T1000 (cell line): ENCODE data around the gene OTOA.
"Not testable (repeated sequence)": the region's sequence is repeated elsewhere in the genome, so short reads cannot be mapped to it uniquely, and the experiment has no call there.

Experiments used
- DNase-seq: peaks from one replicate; lab custom pipeline; 2025; ENCODE audit warnings: mixed read lengths; lab: John Stamatoyannopoulos, UW

Gene OTOA

DNA sequence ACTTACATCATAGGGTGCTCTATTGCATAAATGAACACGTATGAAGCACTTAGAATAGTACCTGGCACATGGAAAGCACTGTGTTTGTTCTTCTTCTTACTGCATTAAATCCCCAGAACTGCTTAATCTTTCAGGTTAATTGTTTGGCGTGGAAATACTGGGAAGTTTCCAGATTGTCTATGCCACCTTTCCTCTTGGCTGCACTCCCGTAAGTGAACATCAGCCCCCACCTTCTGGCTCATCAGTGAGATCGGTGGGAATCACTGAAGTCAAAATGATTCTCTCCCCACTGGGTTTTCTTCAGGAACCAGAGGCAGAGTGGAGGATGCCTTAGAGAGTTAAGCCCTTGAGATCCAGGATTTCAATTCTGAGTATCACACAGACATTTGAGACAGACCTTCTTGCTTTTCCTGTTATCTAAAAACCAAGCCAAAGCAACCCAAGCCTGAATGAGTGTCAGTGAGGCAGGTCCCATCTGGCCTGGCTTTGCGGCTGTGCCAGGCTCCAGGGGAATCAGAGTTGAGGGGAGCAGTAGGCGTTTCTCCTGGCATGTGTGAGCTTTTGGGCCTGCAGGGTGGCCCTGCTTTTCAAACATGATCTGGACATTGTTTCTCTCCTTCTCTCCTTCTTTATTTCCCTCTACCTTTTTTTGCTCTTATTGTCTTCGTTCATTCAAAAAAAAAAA is 59.1 kb downstream of the OTOA start:
- DNase-seq, result no peak

DNA sequence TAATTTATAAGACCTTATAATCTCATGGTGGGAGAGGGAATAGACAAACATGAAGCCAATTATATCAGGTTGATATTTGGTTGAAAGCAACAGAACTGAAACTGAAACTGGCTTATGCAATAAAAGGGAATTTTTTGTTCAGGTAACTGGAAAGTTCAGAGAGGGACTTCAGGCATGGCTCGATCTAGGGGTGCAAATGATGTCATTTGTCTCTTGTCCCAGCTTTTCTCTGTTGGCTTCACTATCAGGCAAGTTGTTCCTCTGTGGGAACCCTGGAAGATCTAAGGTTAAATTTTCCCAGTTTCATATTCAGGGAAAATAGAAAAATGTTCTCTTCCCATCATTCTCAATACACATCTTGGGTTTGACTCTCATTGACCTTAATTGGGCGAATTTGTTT is 59.8 kb downstream of the OTOA start:
- no peak for DNase-seq

DNA sequence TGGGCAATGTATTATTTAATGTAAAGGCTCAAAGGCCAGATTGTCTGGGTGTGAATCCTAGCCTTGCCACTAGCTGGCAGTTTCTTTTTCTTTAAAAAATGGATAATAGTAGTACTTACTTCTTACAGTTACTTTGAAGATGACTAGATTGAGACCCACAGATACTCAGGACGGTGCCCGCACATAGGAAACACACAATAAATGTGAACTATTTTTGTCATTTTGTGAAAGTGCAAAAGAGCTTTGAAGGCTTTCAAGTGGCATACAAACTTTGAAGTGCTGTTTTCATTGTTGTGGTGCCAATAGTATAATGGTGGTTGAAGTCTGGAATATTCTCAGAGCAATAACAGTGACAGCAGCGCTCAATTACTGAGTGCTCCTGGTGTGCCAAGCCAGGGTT is 63.6 kb downstream of the OTOA start:
- no peak for DNase-seq

DNA sequence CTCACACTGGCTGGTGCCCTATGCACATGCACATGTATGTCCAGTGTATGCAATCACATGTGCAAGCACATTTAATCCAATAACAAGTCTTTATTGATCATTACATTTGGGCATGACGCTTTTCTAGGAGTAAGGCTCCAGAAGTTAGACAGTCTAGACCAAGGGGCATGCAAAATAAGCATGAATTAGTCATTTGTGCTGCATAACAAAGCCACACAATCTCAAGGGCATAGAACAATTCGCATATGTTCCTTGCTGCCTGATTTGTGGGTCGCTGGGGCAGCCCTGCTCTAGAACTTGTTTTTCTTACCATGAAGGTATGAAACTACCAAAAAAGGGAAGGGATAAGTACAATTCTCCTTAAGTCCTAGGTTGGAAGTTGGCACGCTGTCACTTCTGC is 67.5 kb downstream of the OTOA start:
- not testable (repeated sequence) for DNase-seq

DNA sequence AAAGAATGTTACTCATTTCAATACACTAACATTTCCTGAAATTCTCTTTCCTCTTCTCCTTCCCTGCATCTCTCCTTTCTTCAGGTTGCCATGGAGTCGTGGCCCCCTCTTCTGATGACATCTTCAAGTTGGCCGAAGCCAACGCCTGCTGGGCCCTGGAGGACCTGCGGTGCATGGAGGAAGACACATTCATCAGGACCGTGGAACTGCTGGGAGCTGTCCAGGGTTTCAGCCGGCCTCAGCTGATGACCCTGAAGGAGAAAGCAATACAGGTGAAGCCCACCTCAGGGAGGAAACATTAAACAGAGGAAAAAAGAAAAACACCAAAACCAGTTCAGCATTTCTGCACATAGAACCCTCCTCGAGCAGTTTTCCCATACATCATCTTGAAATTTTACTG is 76.9 kb downstream of the OTOA start:
- not testable (repeated sequence) for DNase-seq

DNA sequence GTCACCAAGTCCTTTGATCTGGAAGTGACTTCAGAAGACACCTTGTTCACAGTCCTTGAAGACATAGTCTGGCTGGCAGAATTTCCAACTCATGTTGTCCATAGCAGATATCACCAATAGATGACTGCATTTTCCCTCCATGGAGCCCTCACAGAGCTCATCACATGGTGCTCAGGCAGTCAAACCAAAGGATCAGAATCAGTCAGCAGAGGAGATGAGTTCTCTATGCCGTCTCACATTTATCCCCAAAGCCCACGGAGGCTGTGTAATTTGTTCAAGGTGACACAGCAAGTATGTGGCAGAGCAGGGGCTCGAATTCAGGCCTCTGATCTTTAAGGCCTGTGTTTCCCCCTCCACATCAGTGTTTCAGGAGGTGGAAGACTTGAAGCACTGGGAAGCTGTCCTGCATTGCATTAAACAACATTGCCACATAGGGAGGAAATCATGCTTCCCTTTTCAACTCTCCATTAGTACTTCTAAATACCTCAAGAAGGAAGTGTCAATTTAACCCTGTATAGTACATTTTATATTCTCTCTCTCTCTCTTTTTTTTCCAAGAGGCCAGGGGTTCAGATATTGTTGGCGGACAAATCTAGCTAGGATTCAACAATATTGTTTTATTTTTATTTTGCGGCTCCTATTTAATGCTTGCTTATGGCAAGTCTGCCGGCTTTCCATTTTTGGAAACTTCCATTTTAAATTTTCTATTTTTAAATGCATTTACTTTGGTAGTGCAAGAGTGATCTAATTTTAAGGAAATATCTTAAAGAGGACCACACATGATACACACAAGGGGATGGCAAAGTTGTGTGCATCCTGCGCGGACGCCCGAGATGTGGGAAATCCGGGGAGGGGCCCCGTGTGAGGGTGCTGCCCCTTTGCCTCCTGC is 92.7 kb downstream of the OTOA start:
- DNase-seq, result not testable (repeated sequence)

DNA sequence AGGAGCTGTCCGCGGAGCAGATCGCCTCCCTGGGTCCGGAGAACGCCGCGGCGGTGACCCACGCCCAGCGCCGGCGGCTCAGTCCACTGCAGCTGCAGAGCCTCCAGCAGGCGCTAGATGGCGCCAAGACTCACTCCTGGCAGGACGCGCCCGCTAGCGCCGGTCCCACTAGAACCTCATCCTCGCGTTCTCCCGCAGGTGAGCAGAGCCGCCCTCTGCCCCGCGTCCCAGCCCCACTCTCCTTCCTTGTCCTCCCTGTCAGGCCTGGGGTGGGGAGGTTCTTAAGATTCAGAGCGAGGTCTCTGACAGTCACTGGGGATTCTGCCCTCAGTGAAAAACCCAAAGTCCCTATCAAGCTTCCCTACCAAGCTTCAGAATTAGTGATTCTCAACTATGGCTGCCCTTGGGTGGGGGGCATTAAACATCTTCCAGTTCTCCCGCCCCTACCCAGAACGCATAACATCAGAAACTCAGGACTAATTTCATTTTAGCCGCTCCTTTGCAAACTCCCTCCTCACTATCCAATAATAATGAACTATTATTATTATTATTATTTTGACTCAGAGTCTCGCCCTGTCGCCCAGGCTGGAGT is 93.4 kb downstream of the OTOA start:
- DNase-seq, result not testable (repeated sequence)

DNA sequence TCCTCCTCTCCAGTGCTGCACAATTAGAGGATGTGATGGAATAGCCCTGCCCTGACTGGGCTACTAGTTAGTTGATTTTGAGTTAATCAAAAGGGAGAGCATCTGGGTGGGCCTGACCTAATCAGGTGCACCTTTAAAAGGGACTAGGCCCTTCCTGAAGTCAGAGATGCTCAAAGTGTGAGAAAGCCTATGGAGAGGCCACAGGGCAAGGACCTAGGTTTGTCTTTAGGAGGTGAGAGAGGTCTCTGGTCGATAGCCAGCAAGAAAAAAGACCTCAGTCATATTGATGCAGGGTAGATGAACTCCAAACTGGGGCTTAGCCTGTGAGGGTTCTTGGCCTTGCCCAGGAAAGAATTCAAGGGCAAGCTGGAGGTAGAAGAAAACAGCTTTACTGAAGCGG is 104.5 kb downstream of the OTOA start:
- not testable (repeated sequence) for DNase-seq

DNA sequence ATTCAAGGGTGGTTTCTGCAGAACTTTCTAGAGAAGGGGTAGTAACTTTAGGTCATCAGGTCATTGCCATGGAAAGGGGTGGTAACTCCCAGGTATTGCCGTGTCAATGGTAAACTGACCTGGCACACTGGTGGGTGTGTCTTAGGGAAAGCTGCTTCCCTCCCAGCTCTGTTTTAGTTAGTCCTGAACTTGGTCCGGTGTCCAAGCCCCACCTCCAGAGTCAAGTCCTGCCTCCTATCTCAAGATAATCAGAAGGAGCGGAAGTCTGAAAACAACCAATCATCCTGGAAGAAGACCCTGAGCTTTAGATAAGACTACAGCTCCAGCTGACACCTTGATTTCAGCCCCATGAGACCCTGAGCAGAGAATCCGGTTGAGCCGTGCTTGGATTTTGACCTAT is 105.0 kb downstream of the OTOA start:
- not testable (repeated sequence) for DNase-seq

DNA sequence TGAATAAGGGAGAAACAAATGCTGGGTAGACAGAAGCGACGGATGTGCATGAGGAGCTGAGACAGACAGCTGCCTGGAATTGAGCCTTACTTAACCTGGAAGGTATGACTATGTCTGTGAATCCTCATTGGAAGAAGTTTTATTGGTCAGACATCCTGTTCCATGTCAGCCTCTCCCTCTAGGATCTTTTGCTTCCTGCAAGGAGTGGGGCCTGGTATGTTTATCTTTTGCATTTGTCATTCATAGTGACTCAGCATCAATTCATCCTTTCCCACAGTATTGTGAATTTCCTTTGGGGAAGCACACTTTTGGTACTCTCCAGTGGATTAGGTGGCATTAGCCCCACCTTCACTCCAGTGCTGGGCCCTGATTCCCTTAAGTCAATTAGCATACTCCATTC is 105.5 kb downstream of the OTOA start:
- DNase-seq, result not testable (repeated sequence)

DNA sequence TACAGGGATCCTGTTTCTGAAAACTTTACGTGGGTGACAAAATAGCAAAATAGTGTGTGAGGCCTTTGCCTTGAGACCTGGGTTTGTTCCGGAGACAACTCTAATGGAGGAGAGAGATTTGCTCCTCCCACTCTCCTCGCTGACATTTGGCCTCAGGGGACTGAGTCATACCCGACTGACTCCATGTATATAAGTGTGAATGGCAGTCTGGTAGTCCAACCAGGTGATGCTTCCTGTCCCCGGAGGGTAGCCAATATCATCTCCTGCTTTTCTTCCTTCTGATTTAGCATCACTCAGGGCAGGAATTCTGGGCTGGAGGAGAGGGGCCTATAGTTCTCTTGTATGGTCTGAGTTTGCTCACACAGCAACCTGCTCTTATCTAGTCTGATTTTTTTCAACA is 106.8 kb downstream of the OTOA start:
- not testable (repeated sequence) for DNase-seq

DNA sequence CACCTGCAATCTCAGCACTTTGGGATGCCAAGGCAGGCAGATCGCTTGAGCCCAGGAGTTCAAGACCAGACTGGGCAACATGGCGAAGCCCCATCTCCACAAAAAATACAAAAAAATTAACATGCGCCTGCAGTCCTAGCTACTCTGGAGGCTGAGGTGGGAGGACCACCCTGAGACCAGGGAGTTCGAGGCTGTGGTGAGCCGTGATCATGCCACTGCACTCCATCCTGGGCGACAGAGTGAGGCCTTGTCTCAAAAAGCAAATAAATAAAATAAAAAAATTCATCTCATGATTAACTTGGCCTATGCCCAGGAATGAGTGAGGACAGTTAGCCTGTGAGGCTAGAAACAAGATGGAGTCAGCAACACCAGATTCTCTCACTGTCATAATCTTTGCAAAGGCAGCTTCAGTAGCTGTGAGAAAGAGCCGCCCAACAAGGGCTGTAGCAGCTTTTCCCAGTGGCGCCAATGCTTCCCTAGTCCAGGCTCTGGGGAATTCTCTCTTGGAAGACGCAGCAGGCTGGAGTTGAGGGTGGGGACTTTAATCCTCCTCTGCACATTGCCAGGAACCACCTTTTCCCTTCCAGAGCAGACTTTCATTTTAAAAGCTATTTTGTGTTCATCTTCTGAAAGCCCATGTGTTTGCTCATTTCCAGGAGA is 108.9 kb downstream of the OTOA start:
- not testable (repeated sequence) for DNase-seq

DNA sequence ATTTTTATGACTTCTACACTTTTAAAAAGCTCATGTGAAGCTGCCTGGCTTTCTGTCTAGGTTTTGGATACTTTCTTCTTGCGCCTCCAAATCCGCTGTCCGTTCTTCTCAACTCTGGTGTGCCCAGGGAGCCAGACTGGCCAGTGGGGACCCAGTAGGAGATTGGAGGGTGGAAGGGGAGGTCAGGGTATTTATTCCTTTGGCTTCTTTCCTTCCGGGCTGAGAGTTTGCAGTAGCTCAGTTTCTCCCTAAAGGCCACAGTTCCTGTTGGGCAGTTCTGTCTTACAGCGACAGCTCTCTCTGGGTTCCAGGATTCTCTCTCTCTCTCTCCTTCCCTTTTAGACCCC is 109.4 kb downstream of the OTOA start:
- not testable (repeated sequence) for DNase-seq

DNA sequence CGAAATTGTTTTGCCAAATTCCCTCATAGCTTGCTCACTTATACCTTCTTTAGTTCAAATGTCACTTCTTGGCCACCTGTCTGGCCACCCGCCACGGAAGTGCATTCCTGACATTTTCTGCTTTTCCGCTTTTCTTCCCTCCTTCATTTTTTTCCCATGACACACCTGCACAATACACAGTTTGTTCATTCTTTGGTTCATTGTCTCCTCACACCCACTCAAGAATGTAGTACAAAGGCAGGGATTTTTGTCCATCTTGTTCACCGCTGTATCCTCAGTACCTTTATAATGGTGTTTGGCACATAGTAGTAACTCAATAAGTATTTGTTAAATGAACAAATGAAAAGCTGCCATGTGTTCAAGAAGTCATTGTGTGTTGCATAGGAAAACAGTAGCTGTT is 116.8 kb downstream of the OTOA start:
- not testable (repeated sequence) for DNase-seq

DNA sequence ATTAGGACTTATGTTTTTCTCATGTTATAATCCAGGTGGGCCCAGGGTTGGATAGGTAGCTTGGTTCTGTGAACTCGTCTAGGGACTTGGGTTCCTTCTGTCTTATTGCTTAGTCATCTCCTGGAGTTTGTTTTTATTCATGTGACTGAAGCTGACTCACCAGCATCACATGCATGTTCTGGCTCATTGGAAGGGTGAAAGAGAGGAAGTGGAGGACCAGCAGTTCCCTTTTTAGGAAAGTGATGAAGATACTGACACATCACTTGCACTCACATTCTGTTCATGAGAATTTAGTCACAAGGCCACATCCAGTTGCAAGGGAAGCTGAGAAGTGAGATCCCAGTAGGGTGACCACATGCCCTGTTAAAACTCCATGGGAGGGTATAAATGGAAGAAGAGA is 126.7 kb downstream of the OTOA start:
- DNase-seq, result not testable (repeated sequence)

DNA sequence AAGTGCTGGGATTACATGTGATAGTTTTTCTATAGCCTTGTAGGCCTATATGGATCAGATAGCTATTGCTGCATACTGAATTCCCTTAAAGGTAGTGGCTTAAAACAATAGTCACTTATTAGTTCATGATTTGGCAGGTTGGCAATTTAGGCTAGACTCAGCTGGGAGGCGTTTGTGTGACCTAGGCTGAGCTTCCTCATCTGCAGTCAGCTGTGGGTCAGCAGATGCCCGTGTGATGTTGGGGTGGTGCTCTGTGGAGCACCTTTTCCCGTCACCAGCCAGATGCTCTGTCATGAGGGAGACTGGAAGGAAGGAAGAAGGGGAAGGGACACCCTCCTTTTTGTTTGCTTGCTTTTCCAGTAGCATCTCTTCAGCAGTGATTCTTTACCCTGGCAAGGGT is 129.5 kb downstream of the OTOA start:
- DNase-seq, result not testable (repeated sequence)

DNA sequence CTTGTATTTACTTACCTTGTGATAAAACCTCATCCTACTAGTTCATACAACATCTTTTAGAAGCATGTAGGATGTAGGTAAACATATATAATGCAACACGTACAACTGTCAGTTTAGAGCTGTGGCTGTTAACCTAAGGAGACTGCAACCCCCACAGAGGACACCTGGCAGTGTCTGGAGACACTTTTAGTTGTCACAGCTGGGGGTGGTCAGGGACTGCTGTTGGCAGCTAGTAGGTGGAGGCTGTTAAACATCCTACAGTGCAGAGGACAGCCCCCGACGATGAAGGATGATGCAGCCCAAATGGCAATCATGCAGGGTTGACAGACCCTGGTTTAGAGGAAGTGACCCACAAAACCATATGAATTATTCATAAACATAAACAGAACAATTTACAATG is 134.8 kb downstream of the OTOA start:
- not testable (repeated sequence) for DNase-seq

DNA sequence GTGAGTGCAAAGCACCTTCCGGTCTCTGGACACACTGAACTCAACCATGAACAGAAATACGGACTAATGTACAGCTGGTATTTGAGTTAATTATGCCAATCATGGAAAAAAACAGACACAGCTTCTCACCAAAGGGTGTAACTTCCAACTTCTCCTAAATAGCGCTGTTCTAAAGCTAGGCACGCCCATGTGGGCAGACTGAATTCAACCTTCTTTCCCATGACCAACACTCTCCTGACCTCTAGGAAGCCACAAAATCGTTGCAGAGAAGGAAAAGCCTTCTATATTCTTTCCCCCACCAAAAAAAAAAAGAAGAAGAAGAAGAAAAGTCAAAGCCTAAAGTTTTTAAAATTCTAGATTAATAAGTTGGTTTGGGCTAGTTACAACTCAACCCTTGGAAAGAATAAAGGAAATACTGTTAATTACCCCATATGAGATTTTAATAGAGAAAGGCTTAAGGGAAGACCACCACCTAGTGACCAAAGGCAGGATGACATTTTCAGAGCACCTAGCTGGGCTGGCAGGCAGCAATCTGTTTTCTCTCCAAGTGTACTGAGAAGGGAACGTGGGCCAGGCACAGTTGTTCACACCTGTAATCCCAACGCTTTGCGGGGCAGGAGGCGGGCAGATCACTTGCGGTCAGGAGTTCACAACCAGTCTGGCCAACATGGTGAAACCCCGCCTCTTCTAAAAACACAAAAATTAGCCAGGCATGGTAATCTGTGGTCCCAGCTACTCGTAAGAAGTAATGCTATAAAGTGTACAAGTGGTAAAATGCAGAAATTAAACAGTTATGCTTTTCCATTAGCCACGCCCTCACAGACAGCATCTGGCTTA is 138.0 kb downstream of the OTOA start:
- DNase-seq, result not testable (repeated sequence)

DNA sequence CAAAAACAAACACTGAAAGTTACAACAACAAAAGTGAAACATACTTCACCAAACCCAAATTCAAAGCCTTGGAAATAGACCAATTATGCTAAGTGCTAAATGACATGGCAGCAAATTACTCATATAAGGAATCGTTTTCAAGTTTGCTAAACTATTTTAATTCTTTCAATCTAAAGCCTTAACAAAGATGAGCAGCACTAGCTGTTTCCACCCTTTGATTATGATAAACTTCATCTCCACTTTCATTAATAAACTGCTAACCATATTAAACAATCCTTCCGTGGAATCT is 138.6 kb downstream of the OTOA start:
- not testable (repeated sequence) for DNase-seq
